Placental pericyte (primary cell): Measurements from ENCODE around the gene GPAT3. TPM values are rescaled to one million over a fixed set of nuclear protein-coding genes. Genes with fewer than 3 reads are reported as not detected.

ENCODE experiments used
- small RNA-seq: library from RNA; depleted of rRNA; stranded (forward); fragments of <200 nt; gene quantifications from one replicate; pipeline ENCODE3, GENCODE V24; 2012; ENCODE audit warnings: low replicate concordance
- total RNA-seq: library from RNA; depleted of rRNA; stranded (reverse); fragments of >200 nt; gene quantifications from 2 replicates; pipeline ENCODE4 v1.2.3, GENCODE V29; 2012

GPAT3 gene
- 2.0 and 8.3 TPM in 2 replicates for total RNA-seq

GRCh38 chr4:83535520-83536361 is at the start of gene GPAT3:
Gene GPAT3 (plus strand): TSS chr4:83536108. CDS start chr4:83536623, 515 bp downstream.

Small RNA genes within 50 kb of the gene (small RNA-seq; reads per million reads assigned to genes)
- gene RF00019: not detected

Other genes with a start within 250 kb of the GPAT3 start
- 0.14 and 0.66 TPM in 2 replicates for gene HPSE, start 201.3 kb upstream of the GPAT3 start, total RNA-seq
- 13.7 and 16.0 TPM in 2 replicates for gene HELQ, start 80.3 kb upstream of the GPAT3 start, total RNA-seq
- gene MRPS18C, start 80.0 kb upstream of the GPAT3 start, total RNA-seq: 14.9 and 20.3 TPM in 2 replicates
- 10.5 and 11.6 TPM in 2 replicates for gene ABRAXAS1, start 51.0 kb upstream of the GPAT3 start, total RNA-seq